HG03442 (cell line): ENCODE data around the gene DSG4.
A peak's percentile ranks its signal among the peaks of the same experiment; 100 is the strongest.

Source experiments
- ATAC-seq: cut with Tn5 transposase; IDR thresholded peaks from one replicate; pipeline ENCODE4 v1.9.1; 2021; ENCODE audit warnings: mild to moderate bottlenecking, moderate library complexity; ENCODE audit not compliant: unreplicated experiment

Gene DSG4

GRCh38 chr18:31409276-31409675 is 32.7 kb downstream of the DSG4 start:
- ATAC-seq = no peak

DNA sequence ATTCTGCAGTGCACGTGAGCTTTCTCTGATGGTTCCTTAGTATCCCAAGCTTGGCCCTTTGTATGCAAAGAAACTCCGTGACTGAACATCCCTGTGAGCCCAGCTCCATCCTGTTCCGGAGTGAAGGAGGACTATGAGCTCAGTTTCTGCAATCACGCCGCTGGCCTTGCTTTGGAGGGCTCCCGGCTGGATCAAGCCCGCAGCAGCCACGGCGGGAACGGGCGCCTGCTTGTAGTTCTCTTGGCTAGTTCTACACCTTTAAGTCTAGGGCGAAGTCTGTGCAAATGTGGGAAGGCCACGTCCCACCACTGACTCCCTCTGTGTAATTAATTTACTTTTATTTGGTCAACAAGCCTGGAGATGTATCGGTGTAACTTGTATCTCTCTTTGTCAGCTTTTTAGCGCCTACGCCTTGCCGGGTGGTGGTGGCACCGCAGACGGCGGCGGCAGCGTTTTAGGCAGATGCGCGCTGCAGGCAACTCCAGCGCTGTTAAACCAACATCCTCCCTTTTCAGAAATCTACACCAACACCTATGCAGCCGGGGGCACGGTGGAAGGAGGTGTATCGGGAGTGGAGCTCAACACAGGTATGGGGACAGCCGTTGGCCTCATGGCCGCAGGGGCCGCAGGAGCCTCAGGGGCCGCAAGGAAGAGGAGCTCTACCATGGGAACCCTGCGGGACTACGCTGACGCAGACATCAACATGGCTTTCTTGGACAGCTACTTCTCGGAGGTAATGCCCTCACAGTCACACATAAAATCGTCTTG is 34.3 kb downstream of the DSG4 start:
- ATAC-seq = no peak

GRCh38 chr18:31413137-31413536 is 36.6 kb downstream of the DSG4 start:
- ATAC-seq = no peak

- ATAC-seq = no peak
Observed at GRCh38 chr18:31417850-31418249, 41.3 kb downstream of the DSG4 start.

GRCh38 chr18:31419457-31419932 is 42.9 kb downstream of the DSG4 start:
- no peak for ATAC-seq

- ATAC-seq = no peak
Observed at GRCh38 chr18:31420032-31420431, 43.5 kb downstream of the DSG4 start.

GRCh38 chr18:31420524-31420923 is 43.9 kb downstream of the DSG4 start:
- no peak for ATAC-seq

DNA sequence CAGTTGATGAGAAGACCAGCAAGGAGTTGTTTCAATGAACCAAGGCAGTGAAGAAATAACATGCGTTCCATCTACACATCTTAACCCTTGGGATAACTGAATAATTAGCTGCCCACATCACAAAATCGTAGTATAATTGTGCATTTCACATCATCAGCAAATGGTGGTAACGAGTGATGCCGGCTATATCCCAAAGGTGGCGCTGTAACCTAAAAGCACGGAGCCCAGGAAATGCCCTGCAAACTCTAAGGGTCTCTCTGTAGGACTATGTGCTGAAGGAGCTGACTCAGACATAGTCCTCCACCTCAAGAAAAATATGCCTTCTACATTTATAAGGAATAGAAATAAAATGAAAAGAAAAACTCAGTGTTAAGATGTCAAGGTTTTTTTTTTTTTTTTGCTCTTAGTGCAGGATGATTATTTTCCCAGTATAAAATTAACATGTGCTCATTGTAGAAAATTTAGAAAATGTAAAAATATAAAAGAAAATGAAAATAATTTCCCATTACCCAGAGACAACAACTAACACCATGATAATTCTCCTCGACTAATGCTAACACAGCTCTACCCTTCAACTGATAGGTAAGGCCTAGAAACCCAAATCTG is 47.9 kb downstream of the DSG4 start:
- ATAC-seq = peak; percentile 71

DNA sequence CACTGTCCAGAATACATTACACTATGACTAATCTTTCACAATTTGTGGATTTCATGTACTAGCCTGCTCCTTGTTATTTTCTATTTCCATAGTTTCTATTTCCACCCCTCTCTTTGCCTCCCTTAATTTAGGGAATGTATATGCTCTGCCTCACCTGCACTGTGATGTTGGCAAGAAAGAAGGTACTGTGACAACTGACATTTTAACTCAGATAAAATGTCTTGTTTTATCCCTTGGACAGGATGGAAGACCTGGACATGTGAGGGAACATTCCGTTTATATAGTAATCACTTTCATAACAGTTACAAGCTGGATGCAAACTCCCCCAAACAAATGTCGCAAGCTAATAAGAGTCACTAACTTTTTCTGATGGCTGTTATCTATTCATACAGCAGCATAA is 49.4 kb downstream of the DSG4 start:
- ATAC-seq = no peak

DNA sequence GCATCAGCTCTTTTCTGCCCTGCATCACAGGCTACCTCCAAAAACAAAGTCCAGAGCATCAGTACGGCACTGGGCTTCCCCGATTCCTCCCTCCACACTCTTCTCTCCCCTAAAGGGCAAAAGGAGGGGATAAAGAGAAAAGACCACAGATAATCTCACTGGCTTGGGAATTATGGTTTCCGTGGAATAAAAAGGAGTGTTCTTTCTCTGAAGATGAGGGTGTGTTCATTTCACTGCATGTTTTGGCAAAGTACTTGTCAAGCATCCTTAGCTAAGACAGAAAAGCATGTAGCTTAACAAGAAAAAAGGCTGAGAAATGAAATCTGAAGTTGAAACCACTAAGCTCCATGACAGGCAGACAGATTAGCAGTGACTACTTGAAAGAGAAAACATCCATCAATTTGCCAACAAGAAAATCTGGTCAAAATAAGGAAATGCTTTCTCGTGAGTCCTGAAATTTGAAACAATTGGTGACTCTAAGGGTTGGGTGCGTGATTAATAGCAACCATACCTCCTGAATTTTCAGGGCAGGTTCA is 50.4 kb downstream of the DSG4 start:
- ATAC-seq = no peak

DNA sequence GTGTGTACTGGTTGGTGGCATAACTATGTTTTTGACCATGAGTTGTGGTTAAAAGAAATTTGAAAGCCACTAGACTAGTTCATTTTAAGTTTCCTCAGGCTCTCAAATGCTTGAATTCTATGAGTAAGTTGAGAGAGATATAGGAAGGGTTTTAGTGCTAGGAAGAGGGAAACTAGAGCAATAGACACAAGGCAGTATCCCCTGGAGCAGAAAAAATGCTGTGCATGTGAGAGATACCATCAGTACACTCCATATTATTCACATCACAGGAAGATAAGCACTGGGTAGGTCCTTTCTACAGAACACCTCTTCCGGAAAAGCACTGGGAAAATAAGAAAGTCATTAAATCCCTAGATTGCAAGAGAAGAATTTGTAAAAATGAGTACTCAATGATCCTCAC is 51.6 kb downstream of the DSG4 start:
- ATAC-seq = no peak

DNA sequence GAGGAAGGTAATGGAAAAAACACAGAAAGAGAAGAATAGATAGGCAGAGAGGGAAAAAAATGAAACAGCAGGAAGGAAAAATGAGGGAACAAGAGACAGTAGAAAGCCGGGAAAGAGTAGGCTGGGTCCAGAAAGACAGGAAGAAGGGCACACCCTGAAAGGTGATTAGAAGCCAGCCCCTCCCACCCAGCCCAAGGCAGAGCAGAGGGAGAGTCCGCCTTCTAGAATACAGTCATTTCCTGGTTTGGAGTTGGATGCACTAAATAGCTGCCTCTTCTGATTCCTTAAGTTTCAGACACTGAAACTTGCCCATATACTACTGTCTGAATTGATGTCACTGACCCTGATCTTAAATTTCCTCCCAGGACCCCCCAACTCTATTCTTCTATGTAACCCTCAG is 53.0 kb downstream of the DSG4 start:
- no peak for ATAC-seq

- ATAC-seq = no peak
Observed at GRCh38 chr18:31430072-31430471, 53.5 kb downstream of the DSG4 start.

DNA sequence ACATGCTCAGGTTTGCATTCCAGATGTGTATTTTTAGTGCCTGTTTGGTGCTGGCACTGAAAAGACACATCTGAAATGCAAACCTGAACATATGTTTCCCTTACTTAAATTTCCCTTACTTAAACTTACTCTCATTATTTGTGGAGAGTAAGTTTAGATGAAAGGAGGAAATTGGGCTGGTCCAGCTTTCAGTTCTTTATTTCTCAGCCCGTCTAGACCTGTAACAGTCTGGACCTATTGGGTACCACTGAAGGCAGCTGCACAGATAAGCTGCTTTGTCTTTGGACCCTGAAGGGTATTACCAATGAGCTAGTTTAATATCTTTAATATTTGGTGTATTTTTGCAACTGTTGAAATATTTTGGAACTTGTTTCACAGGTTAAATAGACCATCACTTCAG is 54.0 kb downstream of the DSG4 start:
- no peak for ATAC-seq

DNA sequence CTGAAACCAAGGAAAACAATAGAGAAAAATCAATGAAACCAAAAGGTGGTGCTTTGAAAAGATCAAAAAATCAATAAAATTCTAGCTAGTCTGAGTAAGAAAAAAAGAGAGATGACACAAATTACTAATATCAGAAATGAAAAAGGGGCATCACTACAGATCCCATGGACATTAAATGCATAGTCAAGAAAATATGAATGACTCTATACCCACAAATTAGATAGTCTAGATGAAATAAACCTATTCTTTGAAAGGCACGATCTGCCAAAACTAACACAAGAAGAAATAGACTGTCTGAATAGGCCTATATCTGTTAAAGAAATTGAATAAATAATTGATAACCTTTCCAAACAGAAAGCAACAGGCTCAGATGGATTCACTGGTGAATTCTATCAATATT is 55.7 kb downstream of the DSG4 start:
- no peak for ATAC-seq

DNA sequence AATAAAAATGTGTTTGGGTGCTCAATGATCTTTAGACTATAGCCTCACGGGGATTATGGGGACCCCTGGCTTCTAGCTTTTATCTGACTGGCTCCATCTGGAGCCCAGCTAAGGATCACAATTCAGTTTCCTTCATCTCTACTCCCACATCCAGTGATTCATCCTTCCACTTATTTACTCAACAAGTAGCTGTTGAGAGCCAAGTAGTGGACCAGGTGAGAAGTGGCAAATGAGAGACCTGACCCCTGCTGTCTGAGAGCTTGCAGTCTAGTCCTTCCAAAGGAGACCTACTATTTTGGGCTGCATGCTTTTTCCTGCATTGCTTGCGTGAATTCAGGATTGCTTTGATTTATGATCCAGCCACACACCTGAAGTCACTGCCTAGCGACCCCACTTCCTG is 60.2 kb downstream of the DSG4 start:
- no peak for ATAC-seq

- ATAC-seq = peak; percentile 93
Observed at GRCh38 chr18:31438402-31438801, 61.8 kb downstream of the DSG4 start.

- no peak for ATAC-seq
Observed at GRCh38 chr18:31439807-31440325, 63.3 kb downstream of the DSG4 start.

GRCh38 chr18:31440787-31441186 is 64.2 kb downstream of the DSG4 start:
- ATAC-seq = no peak

GRCh38 chr18:31441493-31441892 is 64.9 kb downstream of the DSG4 start:
- no peak for ATAC-seq

DNA sequence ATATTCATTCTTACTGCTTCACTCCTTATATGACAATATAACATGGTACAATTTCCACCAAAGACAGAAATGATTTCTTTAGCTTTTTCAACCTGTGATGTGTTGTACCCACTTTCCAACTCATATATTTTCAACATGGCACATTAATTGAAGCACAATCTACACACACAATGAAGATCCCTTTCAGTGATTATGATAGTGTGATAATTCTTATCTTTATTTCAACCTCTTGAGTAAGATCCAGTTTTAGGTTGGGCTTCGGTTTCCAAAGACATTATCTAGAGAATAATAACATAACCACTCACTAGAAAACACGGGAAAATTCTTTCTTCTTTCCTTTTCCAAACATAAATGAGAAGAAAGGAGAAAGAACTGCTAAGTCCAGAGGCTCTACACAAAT is 67.6 kb downstream of the DSG4 start:
- no peak for ATAC-seq

DNA sequence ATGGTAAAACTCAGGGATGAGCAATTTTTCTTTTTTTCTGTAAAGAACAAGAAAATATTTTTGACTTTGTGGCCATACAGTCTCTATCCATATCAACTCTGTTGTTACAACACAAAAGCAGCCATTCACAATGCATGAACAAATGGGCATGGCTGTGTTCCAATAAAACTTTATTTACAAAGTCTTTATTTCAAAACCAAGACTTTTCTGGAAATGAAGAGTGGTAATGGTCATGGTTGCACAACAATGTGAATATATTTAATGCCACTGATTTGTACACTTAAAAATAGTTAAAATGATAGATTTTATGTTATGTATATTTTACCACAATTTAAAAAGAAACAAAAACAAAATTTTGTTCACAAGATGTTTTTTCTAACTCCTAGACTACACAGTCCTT is 69.3 kb downstream of the DSG4 start:
- ATAC-seq = no peak
